Transverse colon (tissue), 4 donors: ENCODE measurements around the gene CDKAL1. TPM values are rescaled to one million over a fixed set of nuclear protein-coding genes. Genes with fewer than 3 reads are reported as not detected.

Experiments
- DNase-seq: peaks from one replicate; pipeline ENCODE4 v3.0.0-alpha.2; 2019
- H3K27ac ChIP-seq, 4 donors: fragments of 200-600 bp; sonication (generic); 2 replicates each; pipeline ENCODE4 v1.5.1; 2016 to 2018; ENCODE audit warnings: inconsistent platforms in 4 of 4
- H3K27me3 ChIP-seq: fragments of 200-600 bp; sonication (generic); 2 replicates; pipeline ENCODE4 v1.5.1; 2017; ENCODE audit warnings: inconsistent platforms
- H3K36me3 ChIP-seq, 4 donors: fragments of 200-600 bp; sonication (generic); 2 replicates each; pipeline ENCODE4 v1.5.1; 2017 to 2019; ENCODE audit warnings: inconsistent platforms in 4 of 4
- H3K4me1 ChIP-seq, 4 donors: fragments of 200-600 bp; sonication (generic); 2 replicates each; pipeline ENCODE4 v1.5.1; 2017 to 2020; ENCODE audit warnings: inconsistent platforms in 4 of 4
- H3K4me3 ChIP-seq, 4 donors: fragments of 200-600 bp; sonication (generic); 1 replicate in 1 of 4; 2 replicates in 3 of 4; pipeline versions ENCODE4 v1.5.1 to v1.6.1; 2017 to 2019; ENCODE audit warnings: inconsistent platforms in 4 of 4
- H3K9me3 ChIP-seq, 2 donors: fragments of 200-600 bp; sonication (generic); 2 replicates each; pipeline ENCODE4 v1.5.1; 2017 to 2019; ENCODE audit warnings: inconsistent platforms in 2 of 2
- EP300 ChIP-seq: sonication (generic); formaldehyde crosslinking; IDR thresholded peaks from one replicate; pipeline ENCODE4 v1.6.1; 2017; ENCODE audit warnings: antibody characterized with exemption, low read depth
- POLR2A ChIP-seq: fragments of 450-650 bp; IDR thresholded peaks from one replicate; pipeline ENCODE4 v1.6.1; 2016; ENCODE audit warnings: antibody characterized with exemption, mild to moderate bottlenecking, moderate library complexity
- POLR2AphosphoS5 ChIP-seq, 3 donors: sonication (generic); formaldehyde crosslinking; IDR thresholded peaks; one replicate each; pipeline ENCODE4 v1.6.1; 2016; ENCODE audit warnings: antibody characterized with exemption in 3 of 3
- WGBS, 2 donors: methylation state at CpG; one replicate each; pipeline ENCODE4 v1.1.5; 2018; ENCODE audit warnings: low coverage in 1 of 2; 5-methylcytosine and 5-hydroxymethylcytosine counted together
- in situ Hi-C, 4 donors: fragments of 200-750 bp; cut with MboI; loops; one replicate each; pipeline versions ENCODE4 v1.15.0 to v1.15.1; 2017; ENCODE audit warnings: low sequenced_read_pairs in 3 of 4, low pct_ligation_motif_present in 1 of 4, low pct_unique_long_range_greater_than_20kb in 1 of 4
- intact Hi-C: fragments of 100-400 bp; cut with DNase I; formaldehyde crosslinking; loops from one replicate; pipeline ENCODE4 v1.15.1; 2023; ENCODE audit warnings: low total_unique reads
- total RNA-seq, 4 donors: library from RNA; depleted of rRNA; stranded (reverse); fragments of >200 nt; gene quantifications; one replicate each; pipeline ENCODE4 v1.1.0, GENCODE V29; 2016
- TF ChIP-seq, protein P1 (sequence below), 5 experiments: fragments of 200-600 bp in 3 of 5; fragments of 450-650 bp in 2 of 5; sonication (generic) in 3 of 5; IDR thresholded peaks; 1 replicate in 2 of 5; 2 replicates in 3 of 5; pipeline ENCODE4 v1.5.1; 2016 to 2017; ENCODE audit warnings: antibody characterized with exemption in 5 of 5, inconsistent platforms in 3 of 5, mild to moderate bottlenecking in 2 of 5, moderate library complexity in 1 of 5

CDKAL1 gene
- total RNA-seq, 4 donors from 2014 or later: 4.8 to 21.7 (median 12.5) TPM

DNA sequence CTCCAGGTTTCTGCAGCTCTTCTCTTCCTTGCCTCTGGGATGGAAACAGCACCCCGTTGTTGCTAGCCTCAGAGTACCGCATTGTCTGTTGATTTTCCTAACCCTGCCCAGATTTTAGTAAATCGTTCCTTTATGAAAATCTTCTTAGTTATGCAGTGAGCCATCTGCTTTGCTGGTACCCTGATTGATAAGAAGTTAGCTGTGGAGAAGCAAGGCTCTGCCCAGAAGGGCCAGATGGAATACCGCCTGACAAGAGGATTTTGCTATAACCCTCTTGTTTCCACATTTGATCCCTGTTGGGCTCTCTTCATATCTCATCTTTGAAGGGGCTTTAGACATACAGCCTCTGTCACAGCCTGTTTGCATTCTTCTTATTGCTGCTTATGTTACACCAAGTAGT lies 229.0 kb downstream of the CDKAL1 start:
- no peak for DNase-seq
- no peak overlapping the region for H3K4me3 ChIP-seq
- H3K9me3 ChIP-seq: no peaks in the 10 kb centered on the region
- no peaks in the 10 kb centered on the region for H3K4me1 ChIP-seq
- no peak overlapping the region for H3K27ac ChIP-seq
- no peaks in the 10 kb centered on the region for H3K36me3 ChIP-seq
- intact Hi-C loops (no loop called here), in situ Hi-C loops (no loop called here)
- TF ChIP-seq, protein P1, sequence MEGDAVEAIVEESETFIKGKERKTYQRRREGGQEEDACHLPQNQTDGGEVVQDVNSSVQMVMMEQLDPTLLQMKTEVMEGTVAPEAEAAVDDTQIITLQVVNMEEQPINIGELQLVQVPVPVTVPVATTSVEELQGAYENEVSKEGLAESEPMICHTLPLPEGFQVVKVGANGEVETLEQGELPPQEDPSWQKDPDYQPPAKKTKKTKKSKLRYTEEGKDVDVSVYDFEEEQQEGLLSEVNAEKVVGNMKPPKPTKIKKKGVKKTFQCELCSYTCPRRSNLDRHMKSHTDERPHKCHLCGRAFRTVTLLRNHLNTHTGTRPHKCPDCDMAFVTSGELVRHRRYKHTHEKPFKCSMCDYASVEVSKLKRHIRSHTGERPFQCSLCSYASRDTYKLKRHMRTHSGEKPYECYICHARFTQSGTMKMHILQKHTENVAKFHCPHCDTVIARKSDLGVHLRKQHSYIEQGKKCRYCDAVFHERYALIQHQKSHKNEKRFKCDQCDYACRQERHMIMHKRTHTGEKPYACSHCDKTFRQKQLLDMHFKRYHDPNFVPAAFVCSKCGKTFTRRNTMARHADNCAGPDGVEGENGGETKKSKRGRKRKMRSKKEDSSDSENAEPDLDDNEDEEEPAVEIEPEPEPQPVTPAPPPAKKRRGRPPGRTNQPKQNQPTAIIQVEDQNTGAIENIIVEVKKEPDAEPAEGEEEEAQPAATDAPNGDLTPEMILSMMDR (IDR thresholded peaks at IDR 0.05): no peak
- TF ChIP-seq EP300 (no peak), POLR2A (no peak), POLR2AphosphoS5 (IDR thresholded peaks at IDR 0.05) (no peak)
- H3K27me3 ChIP-seq: no peaks in the 10 kb centered on the region
- 96 to 100% methylated on average over 3 to 4 of the region's 4 CpGs for WGBS, 2 donors

DNA sequence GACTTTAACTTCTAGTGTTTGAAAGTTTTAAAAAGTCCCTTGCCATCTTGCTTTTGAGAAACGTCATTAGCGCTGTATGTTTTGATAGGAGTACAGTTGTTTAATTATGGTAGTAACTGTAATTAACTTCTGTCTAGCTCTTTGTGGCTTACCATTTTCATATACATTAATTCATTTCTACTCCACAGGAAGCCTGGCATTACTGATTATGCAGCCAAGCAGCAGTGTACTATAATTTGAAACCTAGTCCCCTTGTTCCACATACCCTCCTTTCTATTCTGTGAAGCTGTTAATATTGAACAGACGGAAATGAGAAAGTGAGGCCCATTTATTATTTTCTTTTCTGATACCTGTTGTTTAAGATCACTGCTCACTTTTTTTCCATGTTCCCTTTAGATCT lies 235.4 kb downstream of the CDKAL1 start:
- WGBS, 2 donors: 91 to 96% methylated on average over 3 of the region's 3 CpGs
- no peaks in the 10 kb centered on the region for H3K27me3 ChIP-seq
- TF ChIP-seq POLR2A: no peak
- TF ChIP-seq POLR2AphosphoS5 (IDR thresholded peaks at IDR 0.05): no peak
- no peak for TF ChIP-seq EP300
- TF ChIP-seq, protein P1 (IDR thresholded peaks at IDR 0.05): no peak
- intact Hi-C loops (no loop called here), in situ Hi-C loops (no loop called here)
- no peaks in the 10 kb centered on the region for H3K9me3 ChIP-seq
- no peaks in the 10 kb centered on the region for H3K36me3 ChIP-seq
- H3K4me1 ChIP-seq: no peaks in the 10 kb centered on the region
- H3K27ac ChIP-seq: no peak overlapping the region
- no peak overlapping the region for H3K4me3 ChIP-seq
- no peak for DNase-seq

DNA sequence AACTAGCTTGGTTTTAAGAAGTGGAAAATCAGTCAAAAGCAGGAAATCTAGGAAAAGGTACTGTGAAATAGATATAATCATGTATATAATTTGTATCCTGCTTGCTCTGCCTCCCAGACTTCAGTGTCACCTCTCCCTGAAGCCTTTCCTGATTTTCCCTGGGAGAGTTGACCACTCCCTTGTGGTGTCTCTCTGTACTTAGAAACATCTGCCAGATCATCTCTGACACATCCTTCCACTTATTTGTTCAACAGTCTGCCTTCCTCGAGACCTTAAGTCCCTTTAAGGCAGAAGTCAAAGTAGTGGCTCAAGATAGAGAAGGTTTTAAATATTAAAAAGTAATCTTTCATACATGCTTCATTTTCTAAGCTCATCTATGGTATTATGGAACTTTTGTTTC lies 236.5 kb downstream of the CDKAL1 start:
- intact Hi-C loops (no loop called here), in situ Hi-C loops (no loop called here)
- no peak for DNase-seq
- Histone ChIP-seq H3K4me3 (no peak overlapping the region), H3K36me3 (no peaks in the 10 kb centered on the region), H3K9me3 (no peaks in the 10 kb centered on the region), H3K27ac (no peak overlapping the region), H3K27me3 (no peaks in the 10 kb centered on the region), H3K4me1 (no peaks in the 10 kb centered on the region)
- TF ChIP-seq POLR2A (no peak), POLR2AphosphoS5 (IDR thresholded peaks at IDR 0.05) (no peak), EP300 (no peak)
- TF ChIP-seq, protein P1 (IDR thresholded peaks at IDR 0.05): no peak
- 78 to 100% methylated on average over 1 of the region's 1 CpG for WGBS, 2 donors

GRCh38 chr6:20771409-20771808 lies 237.2 kb downstream of the CDKAL1 start:
- Histone ChIP-seq H3K4me1 (no peaks in the 10 kb centered on the region), H3K27ac (no peak overlapping the region), H3K4me3 (no peak overlapping the region), H3K27me3 (no peaks in the 10 kb centered on the region), H3K36me3 (no peaks in the 10 kb centered on the region), H3K9me3 (no peaks in the 10 kb centered on the region)
- TF ChIP-seq POLR2A: no peak
- TF ChIP-seq, protein P1 (IDR thresholded peaks at IDR 0.05): no peak
- no peak for TF ChIP-seq EP300
- TF ChIP-seq POLR2AphosphoS5 (IDR thresholded peaks at IDR 0.05): no peak
- 85 to 87% methylated on average over 6 of the region's 6 CpGs for WGBS, 2 donors
- no peak for DNase-seq
- intact Hi-C loops (no loop called here), in situ Hi-C loops (no loop called here)
